Kidney (tissue), 14 donors: ENCODE measurements around the gene GSC2. TPM values are rescaled to one million over a fixed set of nuclear protein-coding genes. Genes with fewer than 3 reads are reported as not detected.

Source experiments
- DNase-seq, 5 donors: peaks; one replicate each; pipeline ENCODE4 v3.0.0-alpha.2; 2013 to 2020
- FAIRE-seq: peaks from 2 replicates; lab custom pipeline; 2012; peaks lifted over from hg19 to GRCh38; lab: Jason Lieb, UNC
- H3K27ac ChIP-seq, 2 donors: one replicate each; pipeline ENCODE4 v1.7.0; 2013; ENCODE audit warnings: low read depth in 2 of 2, low read length in 2 of 2, inconsistent platforms in 1 of 2
- H3K27me3 ChIP-seq: one replicate; pipeline ENCODE4 v1.7.1; 2013; ENCODE audit warnings: low read length, inconsistent platforms; ENCODE audit not compliant: control insufficient read depth, insufficient read depth
- H3K36me3 ChIP-seq, 3 donors: one replicate each; pipeline versions ENCODE4 v1.7.0 to v1.7.1; 2013; ENCODE audit warnings: low read length in 3 of 3, control low read depth in 1 of 3, inconsistent platforms in 1 of 3; ENCODE audit not compliant: insufficient read depth in 3 of 3, control insufficient read depth in 2 of 3
- H3K4me1 ChIP-seq, 3 donors: one replicate each; pipeline versions ENCODE4 v1.7.0 to v1.7.1; 2013; ENCODE audit warnings: low read length in 3 of 3, inconsistent platforms in 1 of 3, low read depth in 1 of 3; ENCODE audit not compliant: control insufficient read depth in 2 of 3, insufficient read depth in 2 of 3
- H3K4me3 ChIP-seq, 3 donors: one replicate each; pipeline versions ENCODE4 v1.7.0 to v1.8.1; 2013; ENCODE audit warnings: low read length in 3 of 3, control low read depth in 1 of 3, inconsistent platforms in 1 of 3
- H3K9ac ChIP-seq, 3 donors: one replicate each; pipeline versions ENCODE4 v1.7.0 to v1.7.1; 2013; ENCODE audit warnings: low read length in 3 of 3, control low read depth in 1 of 3, inconsistent platforms in 1 of 3
- H3K9me3 ChIP-seq, 3 donors: one replicate each; pipeline versions ENCODE4 v1.7.0 to v1.7.1; 2013; ENCODE audit warnings: low read length in 3 of 3, control low read depth in 1 of 3, inconsistent platforms in 1 of 3; ENCODE audit not compliant: control insufficient read depth in 2 of 3, insufficient read depth in 1 of 3
- intact Hi-C: fragments of 100-400 bp; cut with DNase I; formaldehyde crosslinking; loops from one replicate; pipeline ENCODE4 v1.11.1; 2022
- polyA plus RNA-seq: library from polyadenylated mRNA; stranded (reverse); fragments of 350-450 nt; fragmentation: Illumina TruSeq; extraction: RNeasy Lipid Tissue Mini Kit (QIAGEN cat#74804); gene quantifications from one replicate; pipeline ENCODE4 v1.2.3, GENCODE V29; 2014; ENCODE audit warnings: low read depth, low replicate concordance; ENCODE audit not compliant: insufficient read depth
- total RNA-seq: library from RNA; stranded (reverse); fragmentation: NEBNext Ultra II Directional; extraction: Animal tissue kit (Norgen Biotek cat#: 25700); gene quantifications from one replicate; pipeline ENCODE4 v1.2.1, GENCODE V29; 2021
- TF ChIP-seq, protein P1 (sequence below): IDR thresholded peaks from 3 replicates; pipeline ENCODE4 v1.5.1; 2012; ENCODE audit warnings: mild to moderate bottlenecking, moderate library complexity, borderline replicate concordance; ENCODE audit not compliant: insufficient read depth; ENCODE audit errors: extremely low read depth
- donor health status: control.
- donor health status: control.
- donor health status: control.
- donor health status: control.
- donor health status: control.
- donor health status: DM: yes; HTN: yes; CAD: no.
- donor health status: Normal renal cell carcinoma (clear cell type).

GSC2 gene
- total and polyA plus RNA-seq, 2 donors from 2014 or later, result not detected

DNA sequence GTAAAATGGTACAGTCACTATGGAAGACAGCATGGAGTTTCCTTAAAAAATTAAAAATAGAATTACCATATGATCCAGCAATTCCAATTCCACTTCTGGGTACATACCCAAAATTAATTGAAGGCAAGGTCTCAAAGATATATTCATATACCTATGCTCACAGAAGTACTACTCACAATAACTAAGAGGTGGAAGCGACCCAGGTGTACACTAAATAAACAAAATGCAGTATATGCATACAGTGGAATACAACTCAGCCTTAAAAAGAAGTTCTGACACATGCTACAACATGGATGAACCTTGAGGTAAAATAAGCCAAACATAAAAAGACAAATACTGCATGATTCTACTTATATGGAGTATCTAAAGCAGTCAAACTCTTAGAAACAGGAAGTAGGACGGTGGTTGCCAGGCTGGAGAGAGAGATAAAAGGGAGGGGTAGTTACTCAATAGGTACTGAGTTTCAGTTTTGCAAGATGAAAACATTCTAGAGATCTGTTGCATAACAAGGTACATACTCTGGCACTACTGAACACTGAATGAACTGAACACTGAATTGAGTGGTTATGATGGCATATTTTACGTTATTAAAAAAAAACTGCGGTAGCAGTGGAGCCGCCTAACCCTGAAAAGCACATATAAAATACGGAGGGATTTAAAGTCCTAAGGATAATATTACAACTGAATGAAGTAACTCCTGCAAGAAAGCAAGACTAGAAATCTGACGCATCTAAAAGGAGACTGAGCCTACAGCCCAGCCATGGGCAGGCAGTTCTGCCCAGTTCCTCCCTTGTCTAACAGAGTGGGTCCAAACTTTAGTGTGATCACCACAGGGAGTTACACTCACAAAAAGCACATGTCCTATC is 40.7 kb downstream of the GSC2 start:
- TF ChIP-seq, protein P1, sequence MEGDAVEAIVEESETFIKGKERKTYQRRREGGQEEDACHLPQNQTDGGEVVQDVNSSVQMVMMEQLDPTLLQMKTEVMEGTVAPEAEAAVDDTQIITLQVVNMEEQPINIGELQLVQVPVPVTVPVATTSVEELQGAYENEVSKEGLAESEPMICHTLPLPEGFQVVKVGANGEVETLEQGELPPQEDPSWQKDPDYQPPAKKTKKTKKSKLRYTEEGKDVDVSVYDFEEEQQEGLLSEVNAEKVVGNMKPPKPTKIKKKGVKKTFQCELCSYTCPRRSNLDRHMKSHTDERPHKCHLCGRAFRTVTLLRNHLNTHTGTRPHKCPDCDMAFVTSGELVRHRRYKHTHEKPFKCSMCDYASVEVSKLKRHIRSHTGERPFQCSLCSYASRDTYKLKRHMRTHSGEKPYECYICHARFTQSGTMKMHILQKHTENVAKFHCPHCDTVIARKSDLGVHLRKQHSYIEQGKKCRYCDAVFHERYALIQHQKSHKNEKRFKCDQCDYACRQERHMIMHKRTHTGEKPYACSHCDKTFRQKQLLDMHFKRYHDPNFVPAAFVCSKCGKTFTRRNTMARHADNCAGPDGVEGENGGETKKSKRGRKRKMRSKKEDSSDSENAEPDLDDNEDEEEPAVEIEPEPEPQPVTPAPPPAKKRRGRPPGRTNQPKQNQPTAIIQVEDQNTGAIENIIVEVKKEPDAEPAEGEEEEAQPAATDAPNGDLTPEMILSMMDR, result no peak
- intact Hi-C loops, result no loop called here
- Histone ChIP-seq H3K27ac (peak overlapping the region in 1 of 2 donors; percentile 34), H3K27me3 (no peaks in the 10 kb centered on the region), H3K9ac (no peak overlapping the region), H3K4me3 (no peak overlapping the region), H3K4me1 (peaks cover 0 to 11% (median 0%) of the 10 kb centered on the region in 3 donors), H3K36me3 (no peaks in the 10 kb centered on the region), H3K9me3 (no peaks in the 10 kb centered on the region)
- FAIRE-seq (no peak), DNase-seq (no peak)

DNA sequence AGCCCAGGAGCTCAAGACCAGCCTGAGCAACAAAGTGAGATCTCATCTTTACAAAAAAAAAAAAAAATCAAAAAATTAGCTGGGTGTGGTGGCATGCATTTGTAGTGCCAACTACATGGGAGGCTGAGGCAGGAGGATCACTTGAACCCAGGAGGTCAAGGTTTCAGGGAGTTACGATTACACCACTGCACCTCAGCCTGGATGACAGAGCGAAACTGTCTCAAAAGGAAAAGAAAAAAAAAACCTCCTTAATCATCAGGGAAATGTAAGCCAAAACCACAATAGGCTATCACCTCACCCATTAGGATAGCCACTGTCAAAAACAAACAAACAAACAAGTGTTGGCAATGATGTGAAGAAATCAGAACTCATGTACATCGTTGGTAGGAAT is 41.3 kb downstream of the GSC2 start:
- Histone ChIP-seq H3K4me3 (no peak overlapping the region), H3K9me3 (no peaks in the 10 kb centered on the region), H3K36me3 (no peaks in the 10 kb centered on the region), H3K27me3 (no peaks in the 10 kb centered on the region), H3K9ac (no peak overlapping the region), H3K4me1 (peaks cover 0 to 11% (median 0%) of the 10 kb centered on the region in 3 donors), H3K27ac (no peak overlapping the region)
- intact Hi-C loops, result no loop called here
- no peak for FAIRE-seq
- DNase-seq, result no peak
- TF ChIP-seq, protein P1, result no peak

DNA sequence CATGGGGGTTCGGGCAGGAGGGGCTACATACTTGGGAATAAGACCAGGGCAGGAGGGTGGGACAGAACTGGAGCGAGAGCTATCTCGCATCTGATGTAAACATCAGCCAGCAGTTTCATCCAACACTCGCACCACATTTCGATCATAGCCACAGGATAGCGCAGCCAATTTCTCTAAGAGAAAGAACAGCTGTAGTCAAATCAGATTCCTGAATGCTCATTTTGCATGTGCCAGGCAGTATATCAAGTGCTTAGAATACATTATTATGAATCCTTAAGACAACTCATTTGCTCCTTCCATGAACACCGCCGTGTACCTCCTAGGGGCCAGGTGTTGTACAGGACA is 42.4 kb downstream of the GSC2 start:
- Histone ChIP-seq H3K9ac (no peak overlapping the region), H3K36me3 (no peaks in the 10 kb centered on the region), H3K4me3 (no peak overlapping the region), H3K27me3 (no peaks in the 10 kb centered on the region), H3K9me3 (no peaks in the 10 kb centered on the region), H3K27ac (no peak overlapping the region), H3K4me1 (peaks cover 0 to 11% (median 0%) of the 10 kb centered on the region in 3 donors)
- TF ChIP-seq, protein P1, result no peak
- intact Hi-C loops, result no loop called here
- FAIRE-seq, result no peak
- DNase-seq, result no peak
